ENCODE data around the gene NEK10. TPM values are rescaled to one million over a fixed set of nuclear protein-coding genes. Genes with fewer than 3 reads are reported as not detected.
A peak's percentile ranks its signal among the peaks of the same experiment; 100 is the strongest.

The NEK10 gene
- total and polyA plus RNA-seq, 2 donors (not counting 3 experiments of a cell fraction or from before 2014, with no cell fraction given): 0.32 to 5.0 TPM

DNA sequence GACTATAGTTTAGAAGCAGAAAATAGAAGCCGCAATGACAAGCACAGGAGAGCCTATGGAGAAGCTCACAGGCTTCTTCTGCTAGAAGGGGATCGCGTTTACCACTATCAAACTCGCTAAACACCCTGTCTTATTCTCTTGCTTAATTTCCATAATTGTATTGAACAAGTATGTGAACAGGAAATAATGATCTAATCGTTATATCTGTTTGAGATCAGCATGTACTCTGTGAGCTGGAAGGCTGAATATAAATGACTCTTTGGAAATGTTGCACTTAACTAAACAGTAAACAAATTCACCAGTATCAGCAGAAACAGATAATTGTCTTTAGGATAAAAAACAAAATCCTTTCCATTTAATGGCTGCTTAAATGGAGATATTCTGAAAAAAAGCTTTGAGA, 15.0 kb downstream of the NEK10 start:
- no peak overlapping the region for H3K27ac ChIP-seq (ENCODE audit: insufficient read depth, low read depth, low read length)
- DNase-seq (ENCODE audit: low read depth, low spot score): peak; percentile 29
- H3K9me3 ChIP-seq (replicated peaks; ENCODE audit: control insufficient read depth, insufficient read depth, low read length): no peaks in the 10 kb centered on the region
- ChIA-PET POLR2A (no interaction called here), CTCF (interaction anchor here (0.8 to 1.8 kb wide), 8 partner anchors 12 to 357 kb away, joined by 3 to 10 read pairs (median 4); no protein-coding TSS in a partner anchor)
- H2AFZ ChIP-seq (ENCODE audit: low read depth, low read length): no peak overlapping the region
- no TSS peak for BruUV-seq (replicated peaks)
- FAIRE-seq: no peak
- dilution Hi-C loops (cut with MboI; ENCODE audit: extremely low pct_ligation_motif_present, low sequenced_read_pairs): no loop called here
- H3K9me1 ChIP-seq (replicated peaks; ENCODE audit: control insufficient read depth, extremely low read depth, insufficient read depth, low read length): no peaks in the 10 kb centered on the region
- TF ChIP-seq POLR2AphosphoS5 (IDR thresholded peaks at IDR 0.05; ENCODE audit: insufficient read depth, low read depth, low read length) (no peak), JUN (IDR thresholded peaks at IDR 0.05; ENCODE audit: borderline replicate concordance, insufficient read depth, insufficient read length, low read depth) (peak; percentile 13)
- H3K27me3 ChIP-seq (ENCODE audit: control insufficient read depth in 2 of 2, insufficient read depth in 2 of 2, low read length in 2 of 2): no peaks in the 10 kb centered on the region
- intact Hi-C loops (cut with micrococcal nuclease): no loop called here
- no peaks in the 10 kb centered on the region for H4K20me1 ChIP-seq (replicated peaks; ENCODE audit: control insufficient read depth, extremely low read depth, insufficient read depth, low read length)
- H3K4me2 ChIP-seq (ENCODE audit: insufficient read depth, low read length): peak overlapping the region; percentile 8
- no peaks in the 10 kb centered on the region for H3K36me3 ChIP-seq (ENCODE audit: control insufficient read depth in 2 of 2, extremely low read depth in 1 of 2, insufficient read depth in 2 of 2, low read length in 2 of 2)
- no peak overlapping the region for H3K4me3 ChIP-seq (replicated peaks in 1 of 3; ENCODE audit: insufficient read depth in 1 of 3, low read depth in 1 of 3, low read length in 3 of 3)
- H3K4me1 ChIP-seq (ENCODE audit: control insufficient read depth, extremely low read depth, insufficient read depth, low read length): peaks cover 23% of the 10 kb centered on the region
- H3K79me2 ChIP-seq (ENCODE audit: control insufficient read depth, insufficient read depth, low read length): no peaks in the 10 kb centered on the region
- no peak overlapping the region for H3K9ac ChIP-seq (replicated peaks; ENCODE audit: extremely low read depth, insufficient read depth, low read length)

- H2AFZ ChIP-seq (ENCODE audit: low read depth, low read length): no peak overlapping the region
- no peak for TF ChIP-seq GATA2 (IDR thresholded peaks at IDR 0.05; ENCODE audit: insufficient read depth, insufficient read length, low read depth, low read length)
- TF ChIP-seq POLR2A (IDR thresholded peaks at IDR 0.05; ENCODE audit: low read depth, low read length): no peak
- TF ChIP-seq JUN (IDR thresholded peaks at IDR 0.05; ENCODE audit: borderline replicate concordance, insufficient read depth, insufficient read length, low read depth): no peak
- TF ChIP-seq MYC (IDR thresholded peaks at IDR 0.05; ENCODE audit: low read depth, low read length): no peak
- no peak for TF ChIP-seq POLR2AphosphoS5 (IDR thresholded peaks at IDR 0.05; ENCODE audit: insufficient read depth, low read depth, low read length)
- no peak for TF ChIP-seq EZH2 (IDR thresholded peaks at IDR 0.05; ENCODE audit: borderline replicate concordance, low read depth, low read length, severe bottlenecking)
- TF ChIP-seq, protein P1, sequence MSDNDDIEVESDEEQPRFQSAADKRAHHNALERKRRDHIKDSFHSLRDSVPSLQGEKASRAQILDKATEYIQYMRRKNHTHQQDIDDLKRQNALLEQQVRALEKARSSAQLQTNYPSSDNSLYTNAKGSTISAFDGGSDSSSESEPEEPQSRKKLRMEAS (IDR thresholded peaks at IDR 0.05; ENCODE audit: insufficient read depth, insufficient read length): no peak
- no peak for TF ChIP-seq CTCF (IDR thresholded peaks at IDR 0.05; ENCODE audit: extremely low read depth in 1 of 2, insufficient read depth in 1 of 2, low read depth in 1 of 2, low read length in 2 of 2)
- no peak for TF ChIP-seq FOS (IDR thresholded peaks at IDR 0.05; ENCODE audit: borderline replicate concordance, insufficient read depth, low read length)
- dilution Hi-C loops (cut with MboI; ENCODE audit: extremely low pct_ligation_motif_present, low sequenced_read_pairs) (no loop called here), intact Hi-C loops (cut with micrococcal nuclease) (no loop called here)
- FAIRE-seq: no peak
- no peaks in the 10 kb centered on the region for H3K36me3 ChIP-seq (ENCODE audit: control insufficient read depth in 2 of 2, extremely low read depth in 1 of 2, insufficient read depth in 2 of 2, low read length in 2 of 2)
- H3K79me2 ChIP-seq (ENCODE audit: control insufficient read depth, insufficient read depth, low read length): no peaks in the 10 kb centered on the region
- H3K27ac ChIP-seq (ENCODE audit: insufficient read depth, low read depth, low read length): no peak overlapping the region
- no TSS peak for BruUV-seq (replicated peaks)
- H4K20me1 ChIP-seq (replicated peaks; ENCODE audit: control insufficient read depth, extremely low read depth, insufficient read depth, low read length): no peaks in the 10 kb centered on the region
- CTCF ChIA-PET: no interaction called here
- DNase-seq (ENCODE audit: low read depth, low spot score): no peak
- H3K4me3 ChIP-seq (replicated peaks in 1 of 3; ENCODE audit: insufficient read depth in 1 of 3, low read depth in 1 of 3, low read length in 3 of 3): no peak overlapping the region
- peaks cover 13% of the 10 kb centered on the region for H3K4me1 ChIP-seq (ENCODE audit: control insufficient read depth, extremely low read depth, insufficient read depth, low read length)
- H3K4me2 ChIP-seq (ENCODE audit: insufficient read depth, low read length): no peak overlapping the region
- no peaks in the 10 kb centered on the region for H3K9me1 ChIP-seq (replicated peaks; ENCODE audit: control insufficient read depth, extremely low read depth, insufficient read depth, low read length)
- H3K9ac ChIP-seq (replicated peaks; ENCODE audit: extremely low read depth, insufficient read depth, low read length): no peak overlapping the region
- POLR2A ChIA-PET: no interaction called here
- no peaks in the 10 kb centered on the region for H3K9me3 ChIP-seq (replicated peaks; ENCODE audit: control insufficient read depth, insufficient read depth, low read length)
- no peaks in the 10 kb centered on the region for H3K27me3 ChIP-seq (ENCODE audit: control insufficient read depth in 2 of 2, insufficient read depth in 2 of 2, low read length in 2 of 2)
Measured at GRCh38 chr3:27353221-27353620, 16.0 kb downstream of the NEK10 start.
